Stimulated activated CD4-positive, alpha-beta T cell treated with anti-CD3 and anti-CD28 coated beads, TNF-alpha, amount 100 ng/mL, for 1 hour (primary cell): Measurements from ENCODE around the gene IQCK.
"Not testable (repeated sequence)": the region's sequence is repeated elsewhere in the genome, so short reads cannot be mapped to it uniquely, and the experiment has no call there.

ENCODE experiments used
- DNase-seq, 3 donors: peaks; one replicate each; pipeline ENCODE4 v3.0.0-alpha.2; 2020; ENCODE audit warnings: low read depth in 3 of 3, low spot score in 1 of 3

The IQCK gene

DNA sequence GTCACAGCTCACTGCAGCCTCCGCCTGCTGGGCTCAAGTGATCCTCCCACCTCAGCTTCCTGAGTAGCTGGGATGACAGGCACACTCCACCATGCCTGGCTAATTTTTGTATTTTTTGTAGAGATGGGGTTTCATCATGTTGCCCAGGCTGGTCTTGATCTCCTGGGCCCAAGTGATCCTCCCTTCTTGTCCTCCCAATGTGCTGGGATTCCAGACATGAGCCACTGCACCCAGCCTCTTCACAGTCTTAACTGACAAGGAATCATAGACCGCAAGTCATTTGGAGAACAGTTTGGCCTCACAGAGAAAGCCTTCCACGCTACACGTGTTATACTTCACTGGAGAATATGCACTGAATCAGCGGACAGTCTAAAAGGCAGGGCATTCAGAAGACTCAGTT, 83.3 kb downstream of the IQCK start:
- not testable (repeated sequence) for DNase-seq

DNA sequence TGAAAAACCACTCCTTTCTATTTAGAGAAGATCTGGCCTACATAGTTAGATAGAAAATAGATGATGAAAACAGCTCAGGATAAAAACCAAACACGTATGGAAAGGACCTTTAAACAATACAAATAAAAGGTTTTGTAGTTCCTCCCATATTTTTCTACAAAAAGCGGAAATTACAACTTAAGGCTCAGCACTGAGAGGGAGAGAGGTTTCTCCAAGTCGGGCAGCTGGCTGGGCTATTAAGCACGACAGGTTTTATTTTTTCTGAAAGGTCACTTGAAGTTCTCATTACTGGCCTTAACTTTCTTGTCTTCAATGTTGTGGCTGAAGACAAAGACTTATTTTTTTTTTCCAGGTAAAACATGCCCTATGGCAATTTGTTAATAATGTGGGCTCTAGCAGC, 83.8 kb downstream of the IQCK start:
- not testable (repeated sequence) for DNase-seq

DNA sequence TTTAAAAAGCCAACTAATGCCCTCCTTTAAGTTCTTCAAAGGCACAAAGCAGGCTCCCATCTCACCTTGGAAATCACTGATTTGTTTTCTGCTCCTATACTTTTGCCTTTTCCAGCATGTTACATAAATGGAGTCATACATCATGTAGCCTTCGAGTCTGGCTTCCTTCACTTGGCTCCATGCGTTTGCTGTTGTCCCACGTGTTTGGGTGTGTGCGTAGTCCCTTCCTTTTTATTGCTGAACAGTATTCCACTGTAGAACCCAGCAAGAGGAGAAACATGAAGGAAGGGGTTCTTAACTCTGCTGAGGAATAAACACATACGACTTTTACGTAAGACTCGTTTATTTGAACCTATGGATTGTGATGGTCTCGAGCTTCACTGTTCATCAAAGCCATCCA, 84.5 kb downstream of the IQCK start:
- DNase-seq, result no peak

DNA sequence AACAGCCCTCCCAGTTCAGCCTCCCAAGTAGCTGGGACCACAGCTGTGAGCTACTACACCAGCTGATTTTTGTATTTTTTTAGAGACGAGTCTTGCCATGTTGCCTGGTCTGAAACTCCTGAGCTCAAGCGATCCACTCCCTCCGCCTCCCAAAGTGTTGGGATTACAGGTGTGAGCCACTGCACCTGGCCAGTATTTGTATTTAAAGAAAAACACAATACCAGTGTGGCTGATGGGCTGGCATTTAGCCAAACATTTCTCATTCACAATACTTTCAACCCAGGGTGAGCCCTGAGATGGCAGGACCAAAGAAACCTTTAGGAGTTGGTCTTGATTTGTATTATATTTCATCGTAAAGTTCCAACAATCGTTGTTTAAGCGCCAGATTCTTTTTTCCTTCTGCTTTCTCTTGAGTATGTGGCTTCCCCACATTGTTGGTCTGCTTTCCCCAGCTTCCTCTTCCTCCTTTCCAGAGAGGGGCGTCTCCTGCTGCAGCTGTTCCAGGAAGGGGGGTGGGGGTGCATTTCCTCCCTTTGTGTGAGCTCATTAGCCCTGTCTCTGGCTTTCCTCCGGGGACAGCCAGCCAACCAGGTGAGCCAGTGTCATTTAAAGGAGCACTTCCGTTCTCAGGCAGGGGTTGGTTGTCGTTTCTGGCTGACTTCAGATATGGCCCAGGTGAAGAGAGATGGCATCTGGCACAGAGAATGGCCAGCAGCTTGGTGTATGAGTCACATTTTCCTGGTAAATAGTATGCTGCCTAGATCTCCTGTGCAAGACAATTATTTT, 86.7 kb downstream of the IQCK start:
- DNase-seq, result no peak

DNA sequence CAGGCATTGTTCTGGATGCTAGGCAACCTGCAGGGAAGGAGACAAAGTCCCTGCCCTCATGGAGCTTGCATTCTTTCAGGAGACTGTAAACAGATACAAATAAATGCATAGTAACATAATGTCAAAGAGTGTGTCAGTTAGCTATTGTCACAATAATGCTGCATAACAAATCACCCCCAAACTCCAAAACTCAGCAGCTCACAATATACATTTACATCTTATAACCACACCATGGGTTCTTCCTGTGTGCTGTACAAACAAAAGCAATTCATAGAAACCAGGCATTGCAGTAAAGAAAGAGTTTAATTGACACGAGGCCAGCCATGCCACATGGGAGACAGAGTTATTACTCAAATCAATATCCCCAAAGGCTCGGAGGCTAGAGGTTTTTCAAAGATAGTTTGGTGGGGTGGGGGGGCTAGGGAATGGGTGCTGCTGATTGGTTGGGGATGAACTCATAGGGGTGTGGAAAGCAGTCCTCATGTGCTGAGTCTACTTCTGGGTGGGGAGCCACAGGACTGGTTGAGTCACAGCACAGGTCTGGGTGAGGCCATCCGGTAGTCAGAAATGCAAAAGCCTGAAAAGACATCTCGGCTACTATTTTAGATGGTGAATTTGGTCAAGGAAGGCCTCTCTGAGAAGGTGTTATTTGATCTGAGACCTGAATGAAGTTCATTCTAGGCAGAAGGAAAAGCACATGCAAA, 87.5 kb downstream of the IQCK start:
- DNase-seq, result no peak

DNA sequence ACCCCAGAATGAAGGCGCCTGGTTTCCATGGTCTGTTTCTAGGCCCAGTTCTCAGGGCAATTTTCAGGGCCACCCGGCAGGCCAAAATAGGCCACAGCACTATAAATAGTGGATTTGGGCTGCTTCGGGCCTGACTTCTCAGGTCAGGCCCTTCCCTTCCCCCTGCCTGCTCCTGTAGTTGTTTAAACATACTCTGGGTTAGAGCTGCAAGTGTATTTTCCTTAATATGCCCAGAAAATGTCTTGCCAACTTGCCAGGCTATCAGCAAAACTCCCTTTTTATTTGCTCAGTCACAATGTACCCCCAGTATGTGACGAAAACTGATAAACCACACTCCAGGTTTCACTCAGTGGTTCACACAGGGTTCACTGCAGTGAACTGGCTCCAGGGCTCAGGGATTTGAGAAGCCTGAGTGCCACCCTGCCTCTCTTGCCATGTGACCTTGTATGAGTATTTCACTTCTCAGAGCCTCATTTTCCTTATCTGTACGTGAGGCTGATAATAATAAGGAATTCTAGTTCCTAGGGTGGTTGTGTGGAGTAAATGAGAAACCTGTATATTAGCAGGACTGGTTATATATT, 90.1 kb downstream of the IQCK start:
- no peak for DNase-seq

DNA sequence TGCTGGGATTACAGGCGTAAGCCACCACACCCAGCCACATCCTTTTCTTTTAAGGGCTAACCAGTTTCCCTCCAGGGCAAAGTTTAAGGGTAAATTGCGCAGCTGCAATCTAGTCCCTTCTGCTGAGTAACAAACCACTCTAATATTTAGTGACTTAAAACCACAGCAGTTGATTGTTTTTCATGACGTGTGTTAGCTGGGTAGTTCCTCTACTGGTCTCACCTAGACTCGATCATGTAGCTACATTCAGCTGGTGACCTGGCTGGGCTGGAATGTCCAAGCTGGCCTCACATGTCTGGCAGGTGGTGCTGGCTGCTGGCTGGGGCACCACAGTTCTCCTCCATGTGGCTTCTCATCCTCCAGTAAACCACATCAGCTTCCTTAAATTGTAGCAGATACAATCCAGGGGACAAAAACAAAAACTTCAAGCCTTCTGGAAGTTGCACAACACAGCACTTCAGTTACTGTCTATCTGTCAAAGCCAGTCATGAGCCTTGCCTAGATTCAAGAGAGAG, 91.1 kb downstream of the IQCK start:
- no peak for DNase-seq

DNA sequence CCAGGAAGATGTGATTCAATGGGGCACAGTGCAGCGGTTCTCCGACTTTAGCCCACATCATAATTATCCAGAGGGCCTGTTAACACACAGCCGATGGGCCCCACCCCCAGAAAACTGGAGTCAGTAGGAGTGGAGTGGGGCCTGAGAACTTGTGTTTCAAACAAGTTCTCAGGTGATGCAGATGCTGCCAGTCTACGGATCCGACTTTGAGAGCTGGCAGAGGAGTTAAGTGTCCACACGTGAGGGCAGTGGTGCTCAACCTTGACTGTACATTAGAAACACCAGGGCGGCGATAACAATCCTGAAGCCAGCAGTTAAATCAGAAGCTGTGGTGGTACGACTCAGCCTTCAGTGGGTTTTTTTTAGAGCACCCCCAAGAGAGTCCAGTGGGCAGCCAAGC, 91.6 kb downstream of the IQCK start:
- DNase-seq, result no peak

DNA sequence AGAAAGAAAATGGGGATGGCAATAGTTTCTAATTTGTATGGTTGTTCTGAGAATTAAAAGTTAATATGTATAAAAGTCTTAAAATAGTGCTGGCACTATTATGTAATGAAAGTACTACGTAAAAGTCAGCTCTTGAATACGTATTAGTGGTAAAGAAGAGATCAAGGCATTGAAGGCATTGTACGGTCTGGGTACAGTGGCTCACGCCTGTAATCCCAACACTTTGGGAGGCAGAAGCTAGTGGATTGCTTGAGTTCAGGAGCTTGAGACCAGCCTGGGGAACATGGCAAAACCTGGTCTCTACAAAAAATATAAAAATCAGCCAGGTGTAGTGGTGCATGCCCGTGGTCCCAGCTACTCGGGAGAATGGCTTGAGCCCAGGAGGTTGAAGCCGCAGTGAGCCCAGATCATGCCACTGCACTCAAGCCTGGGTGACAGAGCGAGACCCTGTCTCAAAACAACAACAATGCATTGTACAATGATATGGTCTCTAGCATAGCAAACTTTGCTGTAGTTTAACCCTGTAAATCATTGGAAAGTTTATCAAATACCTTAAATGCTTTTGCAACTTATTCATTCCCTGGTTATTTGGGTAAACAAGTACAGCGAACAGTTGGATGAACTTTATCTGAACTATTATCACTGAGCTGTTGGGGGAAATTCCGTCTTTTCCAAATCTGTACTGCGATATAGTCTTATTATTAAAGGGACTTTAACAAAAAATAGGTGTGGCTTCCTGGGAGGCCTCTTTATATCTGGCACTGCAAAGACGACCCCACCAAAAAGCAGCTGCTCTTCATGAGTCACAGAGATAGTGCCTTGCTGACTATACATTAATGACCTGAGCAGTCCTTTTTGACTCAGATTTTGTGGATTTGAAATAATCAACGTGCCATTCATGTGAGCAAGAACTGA, 93.0 kb downstream of the IQCK start:
- no peak for DNase-seq

DNA sequence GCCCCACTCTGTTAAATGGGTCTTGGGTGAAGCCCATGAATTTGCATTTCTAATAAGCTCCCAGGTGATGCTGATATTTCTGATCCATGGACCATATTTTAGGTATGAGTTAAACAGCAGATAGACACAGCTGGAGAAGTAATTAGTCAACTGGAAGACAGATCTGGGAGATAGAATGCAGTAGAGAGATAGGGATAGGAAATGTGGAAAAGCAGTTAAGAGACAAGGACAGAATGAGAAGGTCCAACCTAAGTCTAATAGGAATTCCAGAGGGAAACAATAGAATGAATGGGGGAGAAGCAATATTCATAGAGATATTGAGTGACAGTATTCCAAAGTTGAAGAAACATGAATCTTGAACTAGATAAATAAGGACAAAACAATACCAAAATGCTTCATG, 94.9 kb downstream of the IQCK start:
- no peak for DNase-seq

DNA sequence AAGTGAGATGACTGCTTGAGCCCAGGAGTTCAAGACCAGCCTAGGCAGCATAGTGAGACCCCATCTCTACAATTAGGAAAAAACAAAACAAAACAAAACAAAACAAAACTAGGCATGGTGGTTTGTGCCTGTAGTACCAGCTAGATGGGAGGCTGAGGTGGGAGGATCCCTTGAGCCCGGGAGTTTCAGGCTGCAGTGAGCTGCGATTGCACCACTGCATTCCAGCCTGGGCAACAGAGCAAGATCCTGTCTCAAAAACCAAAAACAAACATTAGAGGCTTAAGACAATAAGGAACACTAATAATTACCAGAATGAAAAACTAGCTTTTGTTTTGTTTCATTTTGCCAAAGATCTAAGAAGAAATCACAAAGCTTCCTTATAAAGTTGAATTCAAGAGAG, 97.3 kb downstream of the IQCK start:
- DNase-seq, result no peak

DNA sequence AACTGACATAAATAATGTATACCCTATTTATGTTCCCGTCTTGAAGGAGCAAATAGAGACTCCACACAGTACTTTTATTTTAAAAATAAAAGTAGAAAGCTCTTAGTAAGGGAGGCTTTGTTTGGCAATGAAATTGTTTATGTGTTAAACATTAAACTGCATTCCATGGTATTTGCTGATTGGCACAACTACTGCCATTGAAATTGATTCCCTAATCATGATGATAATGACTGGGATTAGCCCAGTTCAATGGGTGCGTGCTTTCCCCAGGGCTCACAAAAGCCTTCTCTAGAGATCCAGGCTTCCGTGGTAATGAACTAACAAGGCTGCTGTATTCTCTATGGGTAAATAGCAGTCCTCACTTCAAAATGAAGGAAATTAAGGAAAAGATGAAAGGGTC, 99.1 kb downstream of the IQCK start:
- DNase-seq, result no peak

DNA sequence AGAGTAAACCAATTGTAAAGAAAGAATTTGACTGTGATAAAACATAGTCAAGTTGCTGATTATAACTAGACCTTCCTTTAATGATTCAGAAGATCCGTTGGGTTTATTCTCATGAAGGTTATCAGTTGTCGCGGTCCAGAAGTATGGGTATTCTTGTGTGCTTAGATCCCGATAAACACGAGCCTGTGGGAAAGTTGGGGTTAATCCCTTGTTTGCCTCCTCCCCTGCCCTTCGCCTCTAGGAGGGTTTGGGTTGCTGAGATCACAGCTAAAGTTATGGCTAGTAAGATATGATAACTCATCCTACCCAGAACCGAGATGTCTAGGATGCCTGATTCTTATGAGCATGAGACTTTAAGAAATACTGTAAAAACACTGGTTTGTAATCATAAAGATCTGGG, 99.8 kb downstream of the IQCK start:
- DNase-seq, result no peak

DNA sequence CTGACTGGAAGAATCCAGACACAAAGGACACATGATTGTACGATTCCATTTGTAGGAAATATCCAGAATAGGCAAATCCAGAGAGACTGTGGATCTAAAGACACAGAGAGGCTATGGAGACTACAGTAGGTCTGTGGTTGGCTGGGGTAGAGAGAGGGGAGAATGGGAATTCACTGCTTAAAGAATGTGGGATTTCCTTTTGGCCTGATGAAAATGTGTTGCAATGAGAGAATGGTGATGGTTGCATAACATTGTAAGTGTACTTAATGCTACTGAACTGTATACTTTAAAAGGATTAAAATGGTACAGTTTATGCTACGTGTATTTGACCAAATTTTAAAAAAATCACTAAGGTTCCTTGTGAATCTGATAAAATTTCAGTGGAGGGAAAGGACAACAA, 104.5 kb downstream of the IQCK start:
- no peak for DNase-seq

DNA sequence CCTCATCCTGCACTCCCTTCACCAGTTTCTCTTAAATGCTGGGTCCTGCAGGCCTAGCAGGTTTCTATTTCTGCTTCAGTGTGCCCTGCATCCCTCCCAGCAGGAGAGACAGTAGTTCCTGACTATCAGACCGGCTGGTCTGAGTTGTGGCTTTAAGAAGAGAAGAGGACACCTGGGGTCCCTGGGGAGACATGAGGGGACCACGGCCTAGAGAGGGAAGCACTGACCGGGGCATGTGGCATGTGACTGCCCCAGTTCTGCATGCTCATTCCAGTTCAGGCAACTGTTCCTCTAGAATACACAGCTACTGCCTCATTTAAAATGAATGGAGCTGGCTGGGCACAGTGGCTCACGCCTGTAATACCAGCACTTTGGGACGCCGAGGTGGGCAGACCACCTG, 105.3 kb downstream of the IQCK start:
- DNase-seq, result no peak

DNA sequence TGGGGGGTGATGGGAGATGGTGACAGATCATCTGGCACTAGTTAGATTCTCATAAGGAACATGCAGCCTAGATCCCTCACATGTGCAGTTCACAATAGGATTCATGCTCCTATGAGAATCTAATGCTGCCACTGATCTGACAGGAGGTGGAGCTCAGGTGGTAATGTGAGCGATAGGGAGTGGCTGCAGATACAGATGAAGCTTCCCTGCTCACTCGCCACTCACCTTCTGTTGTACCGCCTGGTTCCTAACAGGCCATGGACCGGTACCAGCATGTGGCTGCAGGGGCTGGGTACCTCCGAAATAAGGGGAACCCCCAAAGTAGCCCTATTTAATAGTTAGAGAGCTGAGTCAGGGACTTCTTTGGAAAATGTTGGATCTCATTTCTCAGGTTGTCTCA, 106.1 kb downstream of the IQCK start:
- no peak for DNase-seq

DNA sequence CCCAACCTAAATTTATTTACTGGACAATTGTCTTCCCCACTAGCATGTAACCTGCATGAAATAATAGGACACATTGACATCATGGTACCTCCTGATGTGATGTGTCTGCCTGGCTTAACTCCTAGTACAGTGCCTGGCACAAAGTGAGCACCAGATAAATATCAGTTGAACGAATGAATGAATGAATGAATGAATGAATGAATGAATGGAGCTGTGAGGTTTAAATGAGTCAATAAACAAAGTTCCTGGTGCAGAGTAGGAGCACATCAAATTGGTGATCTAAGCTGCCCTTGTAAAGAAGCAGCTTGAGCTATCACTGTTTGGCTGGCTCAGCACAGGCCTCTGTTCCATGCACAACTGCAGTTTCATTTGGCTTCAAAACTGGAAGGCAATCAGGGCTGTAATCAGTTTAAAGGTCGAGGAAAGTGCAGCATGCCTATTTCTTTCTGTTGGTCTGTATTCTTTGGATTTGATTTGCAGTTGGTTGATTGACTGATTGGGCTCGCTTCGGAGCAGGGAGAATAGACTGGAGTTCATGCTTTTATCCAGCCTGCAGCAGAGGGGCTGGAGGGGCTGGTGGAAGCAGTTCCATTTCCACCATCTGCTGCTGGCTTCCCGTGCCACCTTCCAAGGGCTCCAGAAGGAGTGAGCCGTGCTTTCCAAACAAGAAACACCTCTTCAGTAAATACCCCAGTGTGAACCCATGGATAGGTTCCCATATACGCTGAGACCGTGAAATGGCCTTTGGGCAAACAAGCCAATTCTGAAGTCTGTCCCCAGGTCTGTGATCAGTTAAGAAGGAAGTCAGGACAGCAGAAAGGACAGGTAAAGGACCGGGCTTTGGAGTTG, 112.0 kb downstream of the IQCK start:
- DNase-seq, result no peak

DNA sequence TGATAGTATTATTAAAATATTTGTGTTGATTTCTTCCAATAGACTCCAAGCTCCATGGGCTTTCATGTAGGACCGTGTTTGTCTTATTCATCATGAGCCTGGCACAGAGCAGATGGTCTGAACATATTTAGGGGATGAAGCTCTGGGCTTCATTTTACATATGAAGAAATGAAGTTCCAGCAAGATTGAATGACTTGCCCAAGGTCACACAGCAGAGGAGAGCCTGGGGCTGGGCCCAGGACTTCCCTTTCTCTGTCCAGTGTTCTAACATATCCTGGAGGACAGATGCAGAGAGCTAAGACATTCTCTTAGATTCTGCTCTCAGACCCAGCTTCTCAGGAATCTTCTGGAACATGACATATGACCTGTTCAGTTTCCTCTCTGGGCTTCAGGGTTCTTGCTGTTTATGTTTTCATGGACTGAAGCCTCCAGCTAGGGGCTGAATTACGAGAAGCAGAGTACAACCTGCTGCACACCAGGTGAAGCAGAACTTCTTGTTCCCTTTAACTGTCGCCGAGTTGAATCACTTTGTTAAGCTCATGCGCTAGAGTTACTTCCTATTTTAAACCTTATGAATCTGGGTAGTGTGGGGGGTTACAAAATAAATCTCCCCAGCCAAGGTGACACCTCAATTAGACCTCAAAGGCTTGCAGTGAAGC, 113.0 kb downstream of the IQCK start:
- no peak for DNase-seq

DNA sequence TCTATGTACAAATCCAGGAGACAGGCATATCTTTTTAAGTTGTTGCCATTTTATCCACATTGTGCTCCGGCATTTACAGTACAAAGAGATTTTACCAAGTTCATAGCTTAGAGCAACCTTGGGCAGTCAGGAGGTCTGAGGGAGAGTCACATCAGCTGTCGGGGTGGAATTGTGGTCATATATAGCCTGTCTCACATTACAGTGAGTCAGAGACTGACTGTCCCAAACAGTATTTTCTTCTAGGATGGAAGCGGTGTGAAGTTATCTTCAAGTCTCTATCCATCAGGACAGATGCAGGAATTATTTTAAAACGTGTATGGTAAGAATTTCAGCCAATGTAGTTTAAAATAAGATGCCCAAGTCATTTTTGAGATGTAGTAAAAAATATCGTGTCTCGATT, 113.6 kb downstream of the IQCK start:
- DNase-seq, result no peak

DNA sequence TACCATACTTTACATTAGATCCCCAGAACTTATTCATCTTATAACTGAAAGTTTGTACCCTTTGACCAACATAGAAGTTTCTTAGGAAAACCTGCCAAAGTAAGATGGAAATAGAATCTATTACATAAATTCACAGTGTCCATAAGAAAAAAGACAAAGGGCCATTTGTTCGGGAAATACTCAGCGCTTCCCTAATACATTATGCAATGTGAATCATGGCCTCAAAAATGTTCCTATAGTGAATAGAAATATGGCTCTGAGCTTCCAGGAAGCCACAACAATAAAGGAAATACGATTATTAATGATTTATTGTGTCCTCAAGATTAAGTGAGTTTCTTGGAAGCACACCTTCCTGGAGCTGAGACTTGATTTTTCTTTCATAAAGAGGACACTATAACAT, 115.1 kb downstream of the IQCK start:
- DNase-seq, result no peak
